Neural cell (in vitro differentiated cells): ENCODE data around the gene FPR1.

Source experiments
- CTCF ChIP-seq: fragments of 450-650 bp; IDR thresholded peaks from 2 replicates; pipeline ENCODE4 v1.5.1; 2014; ENCODE audit warnings: antibody characterized with exemption, mild to moderate bottlenecking, moderate library complexity; ENCODE audit not compliant: poor library complexity, severe bottlenecking
- RAD21 ChIP-seq: fragments of 450-650 bp; conservative IDR thresholded peaks from 2 replicates; pipeline ENCODE4 v1.6.1; 2014; ENCODE audit warnings: antibody characterized with exemption, mild to moderate bottlenecking, moderate library complexity

- TF ChIP-seq CTCF, result no peak
- TF ChIP-seq RAD21, result no peak
Observed at GRCh38 chr19:51719251-51719988, 32.3 kb downstream of the FPR1 start.
